H7 (cell line): ENCODE results near the gene PCNX2. TPM values are rescaled to one million over a fixed set of nuclear protein-coding genes. Genes with fewer than 3 reads are reported as not detected.

ENCODE experiments used
- DNase-seq: peaks from one replicate; pipeline ENCODE4 v3.0.0; 2012
- H3K27me3 ChIP-seq: 2 replicates; pipeline ENCODE4 v1.6.0; 2011; ENCODE audit warnings: mild to moderate bottlenecking, low read length; ENCODE audit not compliant: control insufficient read depth, insufficient read depth
- H3K36me3 ChIP-seq: replicated peaks from 2 replicates; pipeline ENCODE4 v1.5.1; 2011; ENCODE audit warnings: low read length; ENCODE audit not compliant: control insufficient read depth, insufficient read depth
- H3K4me3 ChIP-seq: 2 replicates; pipeline ENCODE4 v1.5.1; 2011; ENCODE audit warnings: low read depth, mild to moderate bottlenecking, control low read depth, low read length, moderate library complexity; ENCODE audit not compliant: insufficient read depth
- total RNA-seq: library from RNA; depleted of rRNA; stranded (reverse); fragments of >200 nt; shearing (Covaris generic); gene quantifications from 2 replicates; pipeline ENCODE4 v1.2.3, GENCODE V29; 2014

Gene PCNX2
- total RNA-seq, 1 experiment from 2014 or later: 43.8 TPM

GRCh38 chr1:233064988-233065387 lies 230.5 kb downstream of the PCNX2 start:
- no peak for DNase-seq
- Histone ChIP-seq H3K4me3 (no peak overlapping the region), H3K27me3 (no peaks in the 10 kb centered on the region), H3K36me3 (no peaks in the 10 kb centered on the region)

DNA sequence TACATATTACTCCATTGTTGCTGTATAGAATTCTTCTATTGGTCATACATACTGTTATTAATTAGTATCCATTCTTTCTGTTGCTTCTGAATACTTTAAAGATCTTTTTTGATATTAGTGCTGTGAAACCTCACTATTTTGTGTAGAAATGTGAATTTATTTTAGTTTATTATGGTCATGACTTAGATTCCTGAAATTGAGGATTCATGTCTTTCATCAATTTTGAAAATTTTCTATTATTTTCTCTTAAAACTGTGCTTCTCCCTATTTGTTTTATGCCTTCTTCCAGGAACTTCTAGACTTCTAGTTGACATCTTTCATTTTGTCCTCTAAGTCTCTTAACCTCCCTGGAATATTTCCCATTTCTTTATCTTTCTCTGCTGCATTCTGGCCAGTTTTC lies 232.1 kb downstream of the PCNX2 start:
- Histone ChIP-seq H3K27me3 (no peaks in the 10 kb centered on the region), H3K36me3 (no peaks in the 10 kb centered on the region), H3K4me3 (no peak overlapping the region)
- no peak for DNase-seq

DNA sequence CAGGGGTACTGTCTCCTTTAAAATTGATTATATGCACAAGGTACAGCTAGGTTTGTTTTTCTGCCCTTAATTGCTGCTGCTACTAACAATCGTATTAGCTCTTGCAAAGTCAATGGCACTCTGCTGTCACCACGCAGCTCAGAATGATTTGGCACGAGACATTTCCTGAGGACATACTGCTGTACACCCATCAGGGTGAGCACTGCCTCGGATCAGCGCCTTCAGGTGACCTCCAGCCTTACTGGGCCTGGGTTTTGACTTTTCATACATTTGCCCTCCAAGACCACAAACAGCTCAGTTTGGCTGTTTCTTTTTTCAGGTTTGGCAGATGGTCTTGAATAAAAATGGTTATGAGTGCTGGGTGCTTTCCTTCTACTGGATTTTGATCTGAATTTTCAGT lies 234.3 kb downstream of the PCNX2 start:
- DNase-seq: no peak
- no peak overlapping the region for H3K4me3 ChIP-seq
- H3K36me3 ChIP-seq: no peaks in the 10 kb centered on the region
- H3K27me3 ChIP-seq: no peaks in the 10 kb centered on the region

DNA sequence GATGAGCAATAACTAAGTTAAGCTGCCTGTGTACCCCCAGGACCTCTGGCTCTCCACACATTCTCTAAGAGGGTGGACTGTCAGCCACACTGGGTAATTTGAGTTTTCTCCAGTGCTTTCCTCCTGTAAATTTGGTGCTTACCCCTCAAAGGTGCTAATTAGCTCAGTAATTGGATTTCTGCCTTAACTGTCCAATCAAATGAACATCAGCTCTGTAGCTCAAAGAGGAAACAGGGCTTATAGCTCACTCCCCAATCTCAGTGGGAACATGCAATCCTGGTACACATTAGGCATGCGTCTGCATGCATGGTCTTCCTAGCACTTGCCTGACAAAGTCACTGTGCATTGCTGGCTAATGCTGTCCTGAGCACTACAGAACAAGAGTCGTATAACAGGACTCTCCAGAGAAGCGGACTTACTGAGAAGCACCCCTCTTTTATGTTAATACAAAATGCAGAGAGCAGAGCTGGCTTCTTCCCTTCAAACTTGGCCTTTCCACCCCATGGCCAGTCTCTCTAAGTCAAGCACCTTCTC lies 235.0 kb downstream of the PCNX2 start:
- Histone ChIP-seq H3K4me3 (no peak overlapping the region), H3K27me3 (no peaks in the 10 kb centered on the region), H3K36me3 (no peaks in the 10 kb centered on the region)
- no peak for DNase-seq

GRCh38 chr1:233057836-233058235 lies 237.7 kb downstream of the PCNX2 start:
- Histone ChIP-seq H3K27me3 (no peaks in the 10 kb centered on the region), H3K36me3 (no peaks in the 10 kb centered on the region; the same call in none of the 2 replicates), H3K4me3 (no peak overlapping the region)
- DNase-seq: no peak

DNA sequence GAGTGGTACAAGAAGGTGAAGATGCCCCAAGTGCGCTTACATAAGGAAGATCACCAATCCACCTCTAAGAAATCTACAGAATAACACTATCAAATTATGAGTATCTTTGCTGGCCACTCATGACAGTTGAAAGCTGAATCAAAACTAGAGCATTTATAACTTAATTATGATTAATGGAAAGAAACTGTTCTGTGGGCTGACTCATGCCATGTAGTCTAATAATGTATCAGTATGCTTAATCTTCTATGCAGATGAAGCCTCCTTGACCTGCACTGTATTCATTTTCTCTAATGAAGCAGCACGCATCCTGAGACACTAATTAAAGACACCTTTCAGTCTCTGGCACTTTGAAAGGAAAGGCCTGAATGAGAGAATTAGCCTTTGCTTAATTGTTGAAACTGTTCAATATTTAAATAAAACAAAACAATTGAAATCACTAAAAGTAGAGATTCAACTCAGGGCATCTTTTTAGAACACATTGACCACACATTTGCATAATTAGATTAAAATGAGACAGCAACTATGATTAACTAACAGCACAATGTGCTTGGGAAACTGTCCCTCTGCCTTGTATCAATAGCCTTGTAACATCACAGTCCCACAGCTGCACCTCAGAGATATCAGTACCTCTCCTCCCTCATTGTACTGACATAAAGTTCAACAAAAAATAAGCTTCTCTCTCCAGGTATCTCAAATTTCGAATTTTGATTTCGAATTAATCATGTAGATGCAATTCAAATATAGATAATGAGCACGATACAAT lies 239.5 kb downstream of the PCNX2 start:
- Histone ChIP-seq H3K27me3 (no peaks in the 10 kb centered on the region), H3K4me3 (no peak overlapping the region), H3K36me3 (peaks cover 2% of the 10 kb centered on the region)
- DNase-seq: no peak

DNA sequence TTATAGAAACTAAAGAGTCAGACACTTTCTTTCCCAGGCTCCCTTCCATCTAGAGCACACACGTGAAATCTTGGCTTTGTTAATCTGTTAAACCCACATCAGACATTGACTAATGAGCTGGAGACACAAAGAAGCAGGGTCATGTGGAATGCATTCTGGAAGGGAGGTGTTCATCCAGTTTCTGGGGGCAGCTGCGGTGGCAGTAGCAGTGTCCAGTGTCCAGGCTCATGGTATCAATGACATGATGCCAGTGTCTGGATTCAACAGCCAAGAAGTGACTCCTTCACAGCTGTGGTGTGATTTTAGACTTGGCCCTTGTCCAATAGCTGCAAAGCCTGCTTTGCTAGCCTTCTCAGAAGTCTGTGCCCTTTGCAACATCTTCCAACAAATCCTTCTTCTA lies 249.9 kb downstream of the PCNX2 start:
- peaks cover 1% of the 10 kb centered on the region for H3K36me3 ChIP-seq
- H3K4me3 ChIP-seq: no peak overlapping the region
- no peak for DNase-seq
- no peaks in the 10 kb centered on the region for H3K27me3 ChIP-seq

DNA sequence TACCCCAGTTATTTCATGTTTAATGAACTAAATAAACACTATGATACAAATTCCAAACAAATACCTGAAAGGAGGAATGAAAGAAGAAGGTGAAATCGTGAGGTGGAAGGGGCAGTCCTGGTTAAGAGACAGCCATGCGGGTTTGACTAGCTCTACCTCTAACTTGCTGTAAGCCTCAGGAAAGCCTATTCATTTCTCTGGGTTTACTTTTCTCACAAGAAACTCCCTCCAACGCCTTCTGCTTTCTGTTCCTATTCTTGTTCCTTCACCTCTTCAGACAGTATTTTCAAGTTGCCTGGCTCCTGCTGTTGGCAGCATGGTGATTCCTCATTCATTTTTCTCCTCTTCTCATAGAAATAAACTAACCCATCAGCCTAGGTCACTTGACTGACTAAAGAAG lies 252.7 kb downstream of the PCNX2 start:
- no peaks in the 10 kb centered on the region for H3K27me3 ChIP-seq
- peaks cover 1% of the 10 kb centered on the region for H3K36me3 ChIP-seq
- H3K4me3 ChIP-seq: no peak overlapping the region
- DNase-seq: no peak

GRCh38 chr1:233040494-233040893 lies 255.0 kb downstream of the PCNX2 start:
- no peak for DNase-seq
- no peak overlapping the region for H3K4me3 ChIP-seq
- H3K27me3 ChIP-seq: no peaks in the 10 kb centered on the region
- no peaks in the 10 kb centered on the region for H3K36me3 ChIP-seq

DNA sequence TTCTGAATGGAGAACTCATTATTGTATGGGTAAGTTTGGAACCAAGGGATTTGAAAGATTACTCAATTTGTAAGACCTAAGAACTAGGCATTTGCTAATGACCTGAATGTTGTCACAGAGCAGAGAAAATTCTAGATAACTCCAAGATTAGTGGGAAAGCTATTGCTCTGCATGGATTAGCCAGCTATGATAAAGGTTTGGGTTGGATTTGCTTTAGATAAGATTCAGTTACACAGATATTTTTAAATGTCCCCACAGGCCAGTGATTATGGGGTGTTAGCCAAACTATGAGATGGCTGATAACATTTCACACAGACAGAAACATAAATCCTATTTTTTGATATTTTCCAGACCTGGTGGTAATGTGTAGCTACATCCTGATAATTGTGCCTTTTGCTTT lies 256.9 kb downstream of the PCNX2 start:
- no peak for DNase-seq
- Histone ChIP-seq H3K4me3 (no peak overlapping the region), H3K36me3 (no peaks in the 10 kb centered on the region), H3K27me3 (no peaks in the 10 kb centered on the region)

DNA sequence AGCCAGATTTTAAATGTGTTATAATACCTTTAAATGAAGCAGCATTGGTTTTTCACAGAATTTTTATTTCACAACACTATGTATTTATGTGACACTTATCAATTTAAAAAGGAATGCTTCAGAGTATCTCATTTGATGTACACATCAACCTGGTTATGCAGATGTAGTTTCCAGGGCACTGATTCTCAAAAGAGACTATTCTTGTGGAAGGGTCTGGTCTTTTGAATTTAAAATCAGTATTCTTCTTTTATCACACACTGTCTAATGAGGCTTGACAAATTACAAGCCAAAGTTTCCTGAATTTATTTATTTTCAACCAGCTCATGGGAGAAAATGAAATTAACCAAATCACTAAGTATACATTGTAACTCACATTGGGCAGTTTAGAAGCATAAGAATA lies 257.7 kb downstream of the PCNX2 start:
- H3K4me3 ChIP-seq: no peak overlapping the region
- no peaks in the 10 kb centered on the region for H3K36me3 ChIP-seq
- H3K27me3 ChIP-seq: no peaks in the 10 kb centered on the region
- DNase-seq: no peak

- Histone ChIP-seq H3K36me3 (no peaks in the 10 kb centered on the region), H3K4me3 (no peak overlapping the region), H3K27me3 (no peaks in the 10 kb centered on the region)
- no peak for DNase-seq
Observed at GRCh38 chr1:233034836-233035235, 260.7 kb downstream of the PCNX2 start.

DNA sequence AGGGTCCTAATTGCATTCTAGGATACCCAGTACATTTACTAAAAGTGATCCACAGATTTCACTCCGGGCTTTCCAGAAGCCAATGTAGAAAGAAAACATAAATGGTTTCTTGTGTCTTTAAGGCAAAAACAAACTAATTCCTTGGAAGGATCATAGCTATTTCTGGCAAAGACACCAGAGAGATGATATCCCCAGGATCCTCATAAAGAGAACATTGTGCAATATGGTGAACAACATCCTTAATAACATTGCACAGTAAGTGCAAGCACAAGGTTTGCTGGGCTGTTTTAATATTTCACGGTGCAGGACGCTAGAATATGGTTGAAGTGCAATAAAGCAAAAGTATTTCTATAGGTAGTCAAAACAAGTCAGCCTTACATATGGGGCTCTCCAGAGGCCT lies 262.2 kb downstream of the PCNX2 start:
- Histone ChIP-seq H3K36me3 (no peaks in the 10 kb centered on the region), H3K27me3 (no peaks in the 10 kb centered on the region), H3K4me3 (no peak overlapping the region)
- DNase-seq: no peak

DNA sequence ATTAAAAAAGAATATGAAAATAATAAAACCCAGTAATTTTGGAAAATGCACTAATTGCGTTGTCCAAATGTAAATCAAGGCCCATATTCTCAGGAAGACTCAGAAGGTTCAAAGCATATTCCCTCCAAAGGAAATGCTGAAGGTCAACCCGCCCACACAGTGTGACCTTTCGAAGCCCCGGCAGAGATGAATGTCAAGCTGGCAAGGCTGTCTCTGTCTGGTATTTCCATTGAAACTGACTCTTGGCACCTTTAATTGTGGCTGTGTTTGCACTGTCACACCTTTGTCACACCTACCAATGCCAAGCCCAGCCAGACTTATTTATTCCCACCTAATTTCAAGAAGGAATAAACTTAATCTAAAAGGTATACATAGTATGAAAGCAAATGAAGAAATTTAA lies 262.6 kb downstream of the PCNX2 start:
- Histone ChIP-seq H3K4me3 (no peak overlapping the region), H3K36me3 (no peaks in the 10 kb centered on the region), H3K27me3 (no peaks in the 10 kb centered on the region)
- DNase-seq: no peak

- Histone ChIP-seq H3K27me3 (no peaks in the 10 kb centered on the region), H3K4me3 (no peak overlapping the region), H3K36me3 (no peaks in the 10 kb centered on the region)
- DNase-seq: no peak
Observed at GRCh38 chr1:233031521-233031920, 264.0 kb downstream of the PCNX2 start.

- Histone ChIP-seq H3K4me3 (no peak overlapping the region), H3K27me3 (no peaks in the 10 kb centered on the region), H3K36me3 (no peaks in the 10 kb centered on the region)
- DNase-seq: no peak
Observed at GRCh38 chr1:233027046-233027445, 268.5 kb downstream of the PCNX2 start.
